NCI-H2171 treated with DMSO at 0.1 percent for 48 hours (cell line): ENCODE data around the gene CORO6.

Experiments used
- DNase-seq: peaks from one replicate; lab custom pipeline; 2025; lab: John Stamatoyannopoulos, UW

CORO6 gene

DNA sequence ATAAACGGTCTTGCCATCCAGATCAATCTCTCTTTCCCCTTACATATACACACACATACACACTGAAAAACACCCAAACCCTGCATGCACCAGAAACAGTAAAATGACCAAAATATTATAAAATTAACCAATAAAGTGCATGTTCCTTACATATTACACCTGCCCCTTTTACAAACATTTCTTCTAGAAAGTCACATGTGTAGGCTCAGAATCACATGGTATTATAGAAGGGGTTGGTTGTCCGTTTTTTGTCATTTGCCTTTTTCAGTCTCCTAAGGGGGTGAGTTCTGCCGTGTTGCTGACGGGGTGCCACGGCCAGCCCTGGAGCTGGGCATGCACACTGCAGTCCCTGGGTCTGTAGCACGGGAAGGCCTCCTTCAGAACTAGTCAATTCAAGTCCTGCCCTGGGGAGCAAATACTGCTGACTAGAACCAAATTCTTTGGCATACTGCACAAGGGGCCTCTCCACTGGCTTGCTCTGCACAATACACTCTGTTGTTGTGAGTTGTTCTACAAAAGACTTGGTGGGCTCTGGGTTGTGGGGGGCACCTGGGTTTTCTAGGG is 8.0 kb upstream of the CORO6 start:
- DNase-seq: no peak

DNA sequence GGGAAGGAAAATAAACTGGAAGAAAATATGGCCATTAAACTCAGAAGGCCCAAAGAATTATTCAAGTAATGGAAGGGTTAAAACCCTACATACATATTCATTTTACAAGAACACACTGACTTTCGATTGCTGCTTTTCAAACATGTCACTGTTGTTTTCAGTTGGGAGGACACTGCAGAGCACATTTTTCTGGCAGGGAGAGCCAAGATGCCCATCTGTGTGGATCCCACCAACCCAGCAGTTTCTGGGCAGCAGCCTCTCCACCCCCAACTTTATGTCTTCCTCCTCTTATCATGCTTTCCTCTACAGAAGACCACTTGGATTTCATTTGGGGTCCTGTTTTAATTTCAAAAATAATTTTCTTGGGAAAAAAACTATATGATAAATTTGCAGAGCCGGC is 7.1 kb upstream of the CORO6 start:
- DNase-seq: no peak

DNA sequence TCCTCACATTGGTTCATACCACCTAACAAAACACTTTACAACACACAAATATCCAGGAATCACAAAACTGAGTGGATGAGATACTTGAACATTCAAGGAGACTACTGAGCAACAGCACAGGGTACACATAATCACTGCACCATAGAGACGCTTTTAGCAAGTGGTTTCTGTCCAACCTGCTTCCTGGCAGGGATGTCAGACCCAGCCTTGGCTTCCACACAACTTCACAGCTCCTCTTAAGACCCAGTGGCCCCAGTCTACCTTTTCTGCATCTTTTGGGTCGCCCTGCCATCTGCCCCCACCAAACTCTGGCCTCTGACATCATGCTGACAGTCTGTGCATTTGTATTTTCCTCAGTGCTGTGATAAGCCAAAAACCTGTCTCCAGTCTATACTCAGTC is 5.9 kb upstream of the CORO6 start:
- DNase-seq: no peak

DNA sequence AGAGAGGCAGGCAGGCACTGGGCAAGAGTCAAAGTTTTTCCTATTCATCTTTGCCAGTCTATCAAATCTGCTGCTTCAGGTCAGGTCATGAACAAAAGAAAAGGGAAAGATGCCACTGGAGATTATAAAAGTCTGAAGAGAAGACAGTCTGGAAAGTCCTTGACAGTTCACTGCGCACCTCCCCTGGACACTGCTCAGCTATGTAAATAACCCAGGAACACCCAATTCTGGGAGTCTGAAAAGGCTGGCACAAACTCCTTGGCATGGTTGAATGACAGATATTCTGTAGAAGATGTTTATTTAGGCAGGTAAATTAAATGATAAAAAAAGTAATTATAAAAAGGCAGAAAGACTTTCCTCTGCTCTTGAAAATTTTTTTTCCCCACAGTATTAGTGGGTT is 5.2 kb upstream of the CORO6 start:
- DNase-seq: no peak

DNA sequence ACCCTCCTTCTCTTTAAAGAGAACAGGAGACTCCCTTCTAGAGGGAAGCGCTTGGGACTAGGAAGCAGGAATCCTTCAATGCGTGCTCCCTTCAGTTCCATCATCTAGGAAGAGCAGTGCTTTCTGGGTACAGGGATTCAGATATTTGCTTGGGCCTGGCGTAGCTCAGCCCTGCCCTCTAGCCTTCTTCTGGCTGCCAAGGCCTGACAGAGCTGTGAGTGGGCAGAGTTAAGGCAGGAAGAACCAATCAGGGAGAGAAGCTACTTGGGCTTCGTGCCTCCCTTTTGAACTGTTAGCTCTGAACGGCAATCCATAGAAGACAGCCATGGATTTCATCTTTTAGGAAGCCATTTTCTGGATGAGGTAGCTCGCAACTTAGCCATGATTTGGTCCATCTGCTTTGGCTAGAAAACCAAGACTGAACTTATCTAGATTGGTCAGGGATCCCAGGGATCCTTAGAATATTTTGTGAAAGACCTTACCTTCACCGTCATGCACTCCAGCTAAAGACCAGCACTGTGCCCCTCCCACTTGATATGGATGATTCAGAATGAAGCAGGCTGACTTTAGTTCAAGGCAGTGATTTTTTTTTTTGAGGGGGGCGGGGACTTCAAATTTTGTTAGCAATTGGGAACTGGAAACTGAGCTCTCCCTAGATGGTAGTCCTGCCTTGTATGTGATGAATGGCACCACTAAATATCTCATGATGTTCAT is 2.5 kb upstream of the CORO6 start:
- no peak for DNase-seq

DNA sequence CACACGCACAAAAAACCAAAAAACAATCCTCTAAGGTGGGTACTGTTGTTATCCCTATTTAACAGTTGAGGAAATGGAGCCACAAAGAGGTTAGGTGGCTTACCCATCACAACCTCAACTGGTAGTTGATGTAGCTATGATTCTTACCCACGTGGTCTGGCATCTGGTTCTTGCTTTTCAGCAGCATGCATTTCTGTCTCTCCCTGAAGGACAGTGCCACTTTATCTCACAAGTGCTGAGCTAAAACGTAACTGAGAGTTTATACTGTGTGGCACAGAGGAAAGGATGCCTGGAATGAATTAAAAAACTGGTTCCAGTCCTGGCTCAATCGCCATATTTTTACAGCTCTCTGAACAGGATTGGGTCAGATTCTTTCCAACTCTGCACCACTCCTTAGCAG is 1.9 kb upstream of the CORO6 start:
- DNase-seq: no peak

DNA sequence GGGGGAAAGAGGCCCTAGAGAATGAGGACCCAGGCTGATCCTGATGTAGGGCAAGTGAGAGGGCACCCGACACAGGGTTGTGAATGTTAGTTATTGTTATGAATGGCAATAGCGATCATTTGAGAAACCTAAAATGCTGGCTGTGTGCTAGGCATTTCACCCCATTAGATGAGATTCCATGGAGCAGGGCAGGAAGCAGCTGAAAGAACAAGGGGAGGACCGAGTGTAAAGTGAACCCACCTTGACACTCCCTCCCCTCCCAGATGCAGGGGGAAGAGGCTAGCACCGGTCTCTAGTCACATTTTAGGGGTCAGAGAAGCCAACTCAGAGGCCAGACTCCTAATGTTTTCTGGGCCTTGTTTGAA is 553 bp upstream of the CORO6 start:
- DNase-seq: no peak

DNA sequence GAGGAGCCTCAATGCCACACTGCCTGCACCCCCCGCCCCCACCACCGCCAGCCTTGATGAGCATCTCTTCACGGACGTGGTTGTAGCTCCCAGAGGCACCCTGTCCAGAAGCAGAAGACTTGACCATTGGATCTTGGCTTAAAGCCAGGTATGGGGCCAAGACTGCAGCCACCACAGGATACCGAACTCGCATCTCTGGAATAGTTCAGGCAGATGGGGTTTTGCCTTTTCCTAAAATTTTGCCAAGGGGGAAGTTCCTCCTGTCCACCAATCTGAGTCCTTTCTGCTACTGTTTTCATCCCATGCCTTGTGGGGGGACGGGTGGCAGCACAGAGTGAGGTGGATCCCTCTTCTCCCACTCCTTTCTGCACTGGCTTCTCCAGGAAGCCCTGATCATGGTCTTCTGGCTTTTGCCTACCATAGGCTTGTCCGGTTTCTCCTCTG is 939 bp downstream of the CORO6 start:
- no peak for DNase-seq

DNA sequence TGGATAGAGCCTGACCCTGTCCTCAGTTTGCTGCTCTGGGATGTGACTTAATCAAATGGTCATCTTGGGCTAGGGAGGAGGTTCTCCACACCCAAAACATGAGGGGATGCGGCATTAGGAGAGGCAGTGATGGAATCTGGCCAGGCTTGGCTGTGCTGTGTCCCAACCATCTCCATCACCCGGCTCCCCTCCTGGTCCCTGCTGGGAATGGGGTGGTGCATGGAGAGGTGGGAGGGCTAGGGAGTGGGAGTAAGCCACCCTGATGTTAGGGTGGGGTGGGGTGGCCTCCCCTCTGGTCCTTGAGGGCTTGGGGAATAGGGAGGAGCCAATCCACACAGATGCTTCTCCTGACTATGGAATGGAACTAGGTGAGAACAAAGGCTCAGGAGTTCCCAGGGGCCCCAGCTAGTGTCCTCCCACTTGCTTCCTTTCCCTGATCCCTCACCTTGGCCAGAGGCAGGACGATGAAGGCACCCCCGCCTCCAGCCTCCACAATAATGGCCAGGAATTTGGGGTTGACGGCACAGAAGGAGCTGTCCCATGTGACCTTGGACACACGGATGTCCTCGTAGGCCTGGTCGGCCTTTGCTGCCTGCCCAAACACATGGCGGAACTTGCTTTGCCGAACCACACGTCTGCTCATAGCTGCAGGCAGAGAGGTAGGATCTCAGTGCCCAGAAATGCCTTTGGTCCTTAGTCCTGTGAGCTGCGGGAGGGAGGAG is 1.8 kb downstream of the CORO6 start:
- DNase-seq: no peak

DNA sequence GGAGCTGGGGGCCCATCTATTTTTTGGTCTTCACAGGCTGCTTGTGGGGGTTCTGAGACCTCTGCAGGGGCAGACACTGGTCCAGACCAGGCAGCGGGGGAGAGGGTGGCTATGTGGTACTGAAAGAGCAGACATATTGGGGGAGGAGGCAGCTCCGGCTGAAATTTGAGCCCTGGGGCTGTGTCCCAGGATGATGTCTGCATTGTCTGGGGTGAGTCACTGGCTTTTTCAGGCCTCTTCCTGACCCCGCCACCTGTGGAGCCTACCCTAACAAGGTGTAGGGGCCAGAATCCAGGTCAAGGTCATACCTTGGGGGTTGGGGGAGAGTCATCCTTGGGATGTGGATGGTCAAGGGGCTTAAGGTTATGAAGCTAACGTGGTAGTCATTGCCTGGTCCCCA is 2.4 kb downstream of the CORO6 start:
- no peak for DNase-seq

DNA sequence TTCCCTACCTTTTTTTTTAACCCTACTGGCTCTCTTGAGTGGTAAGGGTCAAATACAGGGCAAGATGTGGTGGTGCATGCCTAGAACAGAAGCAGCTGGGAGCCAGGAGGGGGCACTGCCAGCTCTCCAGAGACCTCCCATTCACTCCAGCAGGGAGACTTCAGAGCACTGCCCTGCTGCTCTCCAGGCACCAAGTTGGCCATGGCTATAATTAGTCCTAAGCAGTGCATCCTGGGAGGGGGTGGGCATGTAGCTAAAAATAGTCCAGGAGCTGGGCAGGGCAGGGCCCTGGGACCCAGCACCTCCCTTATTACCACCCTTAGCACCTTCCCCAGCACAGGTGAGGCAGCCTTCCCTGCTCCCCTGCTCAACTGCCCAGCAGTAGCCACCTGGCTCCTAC is 3.5 kb downstream of the CORO6 start:
- DNase-seq: peak; percentile 37

DNA sequence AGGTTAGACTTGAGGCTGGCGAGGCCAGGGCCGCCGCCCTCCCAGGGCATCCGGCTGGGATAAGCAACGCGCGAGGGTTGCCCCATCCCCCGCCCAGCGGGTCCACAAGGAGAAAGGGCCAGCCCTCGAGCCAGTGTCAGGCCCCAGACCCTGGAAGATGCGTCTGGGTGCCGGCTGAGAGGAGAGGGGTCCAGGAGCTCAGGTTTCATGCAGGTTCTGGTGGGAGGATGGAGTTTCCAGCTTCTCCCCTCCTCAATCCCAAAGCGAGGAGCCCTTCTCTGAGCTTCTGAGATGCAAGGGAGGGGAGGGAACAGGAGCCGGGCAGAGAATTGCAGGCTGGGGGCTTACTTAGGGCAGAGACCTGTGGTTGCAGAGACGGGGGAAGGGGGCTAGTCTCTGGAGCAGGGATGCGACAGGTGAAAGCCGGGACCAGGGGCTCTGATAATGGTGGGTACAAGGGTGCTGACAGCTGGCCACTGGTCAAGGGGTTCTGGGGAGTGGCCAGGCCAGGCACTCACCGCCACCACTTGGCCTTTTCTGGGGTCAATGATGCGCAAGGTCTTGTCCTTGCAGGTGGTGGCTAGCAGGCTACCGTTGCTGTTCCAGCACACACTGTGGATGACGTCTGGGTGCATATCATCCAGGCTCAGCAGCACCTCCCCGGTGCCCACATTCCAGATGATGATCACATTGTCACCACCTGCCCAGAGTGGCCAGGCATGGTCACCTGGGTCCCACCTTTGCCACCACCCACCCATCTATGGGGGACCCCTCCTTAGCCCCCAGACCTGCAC is 4.2 kb downstream of the CORO6 start:
- DNase-seq: no peak

DNA sequence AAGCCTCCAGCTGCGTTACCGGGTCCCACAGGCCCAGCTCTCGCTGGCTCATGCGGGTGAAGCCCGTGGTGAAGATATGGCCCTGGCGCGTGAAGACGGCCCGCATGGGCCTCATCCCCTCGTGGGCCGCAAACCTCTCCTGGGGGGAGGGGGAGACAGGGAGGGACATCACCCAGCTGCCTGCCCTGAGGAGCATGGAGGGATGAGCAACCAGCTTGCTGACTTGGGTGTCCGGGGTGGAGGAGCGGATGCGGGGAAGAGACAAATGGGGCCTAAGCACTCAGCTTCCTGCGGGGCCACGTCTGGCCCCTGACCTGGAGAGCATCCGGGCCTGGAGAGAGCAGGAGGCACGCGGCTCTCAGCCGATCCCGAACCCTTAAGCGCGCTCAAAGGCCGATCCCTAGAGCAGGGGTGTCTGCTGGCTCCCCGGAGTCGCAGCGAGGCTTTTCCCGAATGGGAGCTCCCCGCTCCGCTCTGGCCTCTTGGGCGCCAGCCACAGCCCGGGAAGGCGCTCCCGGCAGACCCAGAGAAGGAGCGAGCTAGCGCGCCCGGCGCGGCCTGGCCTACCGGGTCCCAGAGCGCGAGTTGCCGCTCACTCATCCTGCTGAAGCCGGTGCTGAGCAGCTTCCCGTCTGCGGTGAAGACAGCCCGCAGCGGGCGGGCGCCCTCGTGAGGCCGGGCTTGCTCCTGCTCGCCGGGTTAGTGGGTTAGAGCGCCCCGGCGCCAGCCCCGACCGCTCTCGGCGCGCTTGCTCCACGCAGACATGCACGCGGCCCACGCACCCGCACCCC is 5.0 kb downstream of the CORO6 start:
- DNase-seq: peak; percentile 81

DNA sequence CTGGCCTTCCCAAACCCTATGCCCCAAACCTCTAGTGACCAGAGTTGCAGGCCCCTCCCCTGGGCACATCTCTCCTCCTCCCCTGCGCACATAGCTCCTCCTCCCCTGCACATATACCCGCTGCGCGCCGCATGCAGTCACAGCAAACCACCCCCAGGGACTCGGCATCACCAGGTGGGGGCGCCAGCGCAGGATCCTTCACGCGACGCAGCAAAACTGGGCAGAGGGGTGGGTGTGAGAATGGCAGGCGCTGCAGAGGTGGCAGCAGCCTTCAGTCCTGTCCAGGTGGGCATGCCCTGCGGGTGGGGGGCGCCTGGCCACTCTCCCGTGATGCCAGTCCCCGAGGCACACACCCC is 5.6 kb downstream of the CORO6 start:
- peak; percentile 88 for DNase-seq

DNA sequence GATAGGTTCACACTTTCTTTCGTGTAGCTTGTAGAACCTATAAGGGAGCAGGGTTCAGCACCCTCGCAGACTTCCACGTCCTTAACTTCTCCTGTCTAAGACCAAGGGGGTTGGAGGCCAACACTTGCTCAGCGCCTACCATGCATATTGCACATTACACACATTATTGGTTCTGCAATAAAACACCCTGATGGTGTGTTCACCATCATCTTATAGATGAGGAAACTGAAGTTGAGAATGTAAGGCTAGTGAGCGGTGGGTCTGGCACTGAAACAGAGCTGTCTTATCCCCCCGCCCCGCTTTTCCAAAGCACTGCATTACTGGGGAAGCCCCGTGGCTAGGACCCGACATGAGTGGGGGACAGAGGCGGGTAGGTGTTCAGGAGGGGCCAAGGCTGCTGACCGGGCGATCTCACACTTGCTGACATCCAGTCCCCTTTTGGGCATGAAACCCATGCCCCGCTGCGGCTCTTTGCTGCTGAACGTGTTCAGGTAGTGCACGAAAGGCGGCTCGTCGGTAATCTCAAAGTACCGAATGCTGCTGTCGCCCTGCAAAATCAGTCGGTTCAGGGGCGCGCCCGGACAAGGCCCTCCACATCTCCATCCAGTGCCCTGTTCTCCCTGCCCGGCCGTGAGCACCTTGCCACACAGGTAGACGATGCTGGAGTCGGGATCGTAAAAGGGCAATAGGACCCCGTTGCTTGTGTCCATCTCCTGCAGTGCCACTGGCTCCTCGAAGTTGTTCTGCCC is 6.2 kb downstream of the CORO6 start:
- no peak for DNase-seq

DNA sequence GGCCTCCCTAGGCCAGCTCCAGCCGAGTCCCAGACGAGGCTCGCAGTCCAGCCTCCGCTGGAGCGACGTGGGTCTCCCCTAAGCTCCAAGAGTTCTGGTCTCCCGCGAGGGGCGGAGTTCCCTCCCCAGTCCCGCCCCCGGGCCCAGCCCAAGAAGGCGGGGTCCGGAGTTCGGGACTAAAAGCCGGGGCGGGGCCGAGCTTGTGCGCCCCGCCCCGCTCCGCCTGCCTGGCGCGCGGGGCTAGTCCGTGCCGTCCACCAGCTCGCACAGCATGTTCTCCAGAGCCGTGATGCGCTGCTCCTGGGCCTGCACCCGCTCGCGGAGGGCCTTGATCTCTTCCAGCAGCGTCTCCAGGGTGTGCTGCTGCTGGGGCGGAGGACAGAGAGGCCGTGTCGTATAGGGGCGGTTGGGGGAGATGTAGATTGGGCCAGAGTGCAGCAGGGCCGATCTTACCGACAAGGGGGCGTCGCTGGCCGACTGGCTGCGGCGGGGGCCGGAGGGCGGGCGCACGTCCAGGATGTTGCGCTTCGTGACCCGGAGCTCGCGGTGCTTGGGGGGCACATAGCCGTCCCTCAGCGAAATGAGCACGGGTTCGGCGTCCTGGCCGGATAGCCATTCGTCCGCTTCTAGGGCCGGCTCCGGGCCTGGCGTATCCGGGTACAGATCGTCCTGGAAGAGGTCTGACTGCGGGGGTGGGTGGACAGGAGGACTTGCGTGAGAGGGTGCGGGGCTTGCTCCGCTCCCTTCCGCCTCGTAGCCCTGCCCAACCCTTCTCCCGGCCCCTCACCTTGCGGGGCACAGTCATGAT is 7.0 kb downstream of the CORO6 start:
- DNase-seq: peak; percentile 77

DNA sequence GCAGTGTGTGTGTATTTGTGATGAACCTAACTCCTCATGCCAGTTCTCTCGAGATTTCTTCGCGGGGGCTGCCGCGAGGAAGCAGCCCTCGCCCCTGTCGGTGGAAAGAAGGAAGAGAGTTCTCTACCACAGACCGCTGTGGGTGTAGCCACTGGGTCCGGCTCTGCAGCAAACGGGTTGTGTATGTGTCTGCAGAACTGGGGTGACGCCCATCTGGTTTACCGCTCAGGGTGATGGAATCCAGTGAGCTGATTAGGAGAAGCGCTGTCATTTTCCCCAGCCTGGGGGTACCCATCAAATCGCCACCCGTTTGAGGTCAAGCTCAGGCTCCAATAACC is 7.7 kb downstream of the CORO6 start:
- no peak for DNase-seq

DNA sequence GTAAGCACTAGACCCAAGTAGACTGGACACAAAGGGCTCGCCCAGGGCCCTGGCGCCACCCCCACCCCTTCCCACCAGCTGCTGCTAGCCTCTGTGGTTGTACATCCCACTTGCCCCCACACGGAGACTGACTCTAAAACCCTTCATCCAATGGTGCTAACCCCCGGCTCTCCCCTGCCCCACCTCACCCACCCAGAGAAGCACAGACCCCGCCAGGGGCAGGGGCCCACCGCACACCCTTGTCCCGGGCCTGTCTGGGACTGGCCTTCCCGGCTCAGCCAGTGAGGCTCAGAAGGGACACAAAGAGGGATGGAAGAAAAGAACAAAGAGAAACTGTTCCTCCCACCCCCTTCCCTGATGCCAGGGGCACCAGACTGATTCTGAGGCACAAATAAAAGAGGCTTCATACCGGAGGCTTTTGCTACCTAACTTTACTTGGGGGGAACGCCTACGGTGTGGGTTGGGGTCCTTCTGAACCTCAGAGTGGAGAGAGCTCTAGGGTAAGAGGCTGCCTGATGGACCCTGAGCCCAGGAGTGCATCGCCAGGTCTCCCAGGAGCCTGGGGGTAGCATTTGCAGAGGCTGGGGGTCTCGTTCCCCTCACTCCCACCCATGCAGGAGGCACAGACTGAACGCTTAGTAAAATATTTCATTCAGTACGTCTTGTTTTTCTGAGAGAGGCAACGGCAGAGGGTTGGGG is 8.2 kb downstream of the CORO6 start:
- no peak for DNase-seq

DNA sequence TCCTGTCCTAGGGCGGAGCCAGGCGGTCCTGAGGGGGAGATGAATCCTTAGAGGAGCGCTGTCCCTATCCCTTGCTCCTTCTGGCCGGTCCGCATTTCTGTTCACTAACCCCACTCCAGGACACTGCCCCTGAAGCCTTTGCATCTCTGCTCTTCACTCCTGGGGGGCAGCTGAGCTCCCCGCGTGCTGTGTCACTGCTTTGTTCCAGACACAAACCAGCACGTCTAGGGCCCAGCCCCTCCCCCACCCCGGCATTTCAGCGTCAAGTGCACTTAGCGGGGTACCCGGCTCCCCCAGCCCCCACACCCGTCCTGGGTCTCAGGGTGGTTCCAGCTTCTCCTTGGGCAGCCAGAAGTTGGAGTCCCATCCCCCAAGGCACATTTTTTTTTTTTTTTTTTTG is 8.9 kb downstream of the CORO6 start:
- DNase-seq: no peak

DNA sequence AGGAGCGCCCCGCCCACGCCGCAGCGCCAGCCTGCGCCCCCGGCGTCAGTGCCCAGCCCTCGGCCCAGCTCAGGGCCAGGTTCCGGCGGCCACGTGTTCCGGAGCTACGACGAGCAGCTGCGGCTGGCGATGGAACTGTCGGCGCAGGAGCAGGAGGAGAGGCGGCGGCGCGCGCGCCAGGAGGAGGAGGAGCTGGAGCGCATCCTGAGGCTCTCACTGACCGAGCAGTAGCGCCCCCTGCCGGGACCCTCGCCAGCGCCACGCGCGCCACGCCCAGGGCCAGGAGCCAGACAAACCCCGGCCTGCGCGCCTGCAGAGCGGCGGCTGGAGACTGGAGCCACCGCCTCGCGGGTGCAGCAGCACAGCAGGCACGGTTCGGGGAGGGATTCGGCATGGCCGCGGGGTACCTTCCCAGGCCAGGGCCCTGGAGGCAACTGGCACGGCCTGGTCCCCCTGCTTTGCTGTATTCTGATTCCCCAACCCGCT is 9.3 kb downstream of the CORO6 start:
- DNase-seq: no peak
